ENCODE measurements around the gene CDC42BPB. TPM values are rescaled to one million over a fixed set of nuclear protein-coding genes. Genes with fewer than 3 reads are reported as not detected.

CDC42BPB gene
- total and polyA plus RNA-seq, 2 of the 13 experiments (the other 11 are each of a cell fraction or from before 2014, with no cell fraction given): 19.7 to 32.3 TPM

DNA sequence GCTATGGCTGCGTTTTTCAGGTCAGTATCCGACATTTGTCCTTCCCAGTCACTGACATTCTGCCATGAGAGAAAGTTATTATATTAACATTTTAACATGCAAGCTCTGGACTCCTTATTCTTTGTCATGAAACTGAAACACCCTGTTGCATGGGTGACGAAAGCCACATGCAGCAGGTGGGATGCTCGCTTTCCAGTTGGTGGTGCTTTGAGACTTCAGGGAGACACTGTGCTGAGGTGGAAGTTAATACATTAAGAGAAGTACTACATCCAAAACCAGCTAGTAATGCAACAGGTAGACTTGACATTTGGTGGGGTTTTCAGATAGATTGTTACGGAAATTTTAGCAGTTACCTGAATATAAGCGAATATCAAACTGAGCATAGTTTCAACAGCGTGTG, 167.7 kb downstream of the CDC42BPB start:
- Histone ChIP-seq H3K36me3 (replicated peaks in 1 of 2; ENCODE audit: control insufficient read depth in 1 of 2, insufficient read depth in 2 of 2, low read length in 2 of 2) (peaks cover 5 to 6% of the 10 kb centered on the region in 2 experiments; a peak in 2 of 5 replicates), H3K27me3 (ENCODE audit: control insufficient read depth in 1 of 2, insufficient read depth in 2 of 2, low read length in 2 of 2) (no peaks in the 10 kb centered on the region), H3K27ac (ENCODE audit: extremely low read length, insufficient read depth, low read length) (no peak overlapping the region), H4K20me1 (ENCODE audit: insufficient read depth, low read length) (no peaks in the 10 kb centered on the region), H3K4me1 (ENCODE audit: insufficient read depth, low read length) (no peaks in the 10 kb centered on the region; the same call in 1 of the 2 replicates), H3K4me2 (ENCODE audit: low read depth, low read length) (no peak overlapping the region), H3K79me2 (ENCODE audit: insufficient read depth, low read length) (no peaks in the 10 kb centered on the region), H2AFZ (ENCODE audit: low read length) (no peak overlapping the region), H3K4me3 (replicated peaks in 1 of 3; ENCODE audit: insufficient read depth in 1 of 3, low read depth in 2 of 3, low read length in 3 of 3) (no peak overlapping the region), H3K9me3 (ENCODE audit: low read length) (no peaks in the 10 kb centered on the region), H3K9ac (ENCODE audit: insufficient read depth, low read depth, low read length) (no peak overlapping the region)
- DNase-seq (ENCODE audit: low spot score): no peak
- no peak for ATAC-seq
- ChIA-PET POLR2A (no interaction called here), CTCF (ENCODE audit: low intra/inter-chr PET ratio, low total read pairs) (no interaction called here)
- in situ Hi-C loops (cut with HindIII; ENCODE audit: extremely low pct_ligation_motif_present, low pct_unique_long_range_greater_than_20kb): no loop called here
- 96% methylated on average over 7 of the region's 7 CpGs for WGBS (ENCODE audit: low lambda C conversion rate)
- no peak for FAIRE-seq
- intact Hi-C loops (cut with micrococcal nuclease; ENCODE audit: unreplicated experiment): no loop called here
- BruUV-seq (replicated peaks): no TSS peak
- no peak for TF ChIP-seq ZNF572 (CRISPR knock-in tag; IDR thresholded peaks at IDR 0.05)
- no peak for TF ChIP-seq MBD4 (IDR thresholded peaks at IDR 0.05; ENCODE audit: borderline replicate concordance, low read length)
- no peak for TF ChIP-seq ZNF770 (CRISPR knock-in tag; IDR thresholded peaks at IDR 0.05)
- TF ChIP-seq, protein P1, sequence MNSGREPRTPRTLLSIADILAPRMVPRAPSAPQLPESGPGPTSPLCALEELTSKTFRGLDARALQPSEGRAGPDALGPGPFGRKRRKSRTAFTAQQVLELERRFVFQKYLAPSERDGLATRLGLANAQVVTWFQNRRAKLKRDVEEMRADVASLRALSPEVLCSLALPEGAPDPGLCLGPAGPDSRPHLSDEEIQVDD (CRISPR knock-in tag; IDR thresholded peaks at IDR 0.05; ENCODE audit: borderline replicate concordance): no peak
- no peak for TF ChIP-seq ZNF737 (CRISPR knock-in tag; IDR thresholded peaks at IDR 0.05; ENCODE audit: borderline replicate concordance)
- TF ChIP-seq SIN3B (IDR thresholded peaks at IDR 0.05; ENCODE audit: low read length): no peak
- TF ChIP-seq FOXO4 (CRISPR knock-in tag; conservative IDR thresholded peaks at IDR 0.05): no peak
- no peak for TF ChIP-seq ZNF749 (CRISPR knock-in tag; IDR thresholded peaks at IDR 0.05; ENCODE audit: borderline replicate concordance)
- no peak for TF ChIP-seq ZSCAN21 (CRISPR knock-in tag; IDR thresholded peaks at IDR 0.05; ENCODE audit: borderline replicate concordance)
- TF ChIP-seq ZSCAN31 (CRISPR knock-in tag; IDR thresholded peaks at IDR 0.05; ENCODE audit: low read depth): no peak
- no peak for TF ChIP-seq ZNF326 (CRISPR knock-in tag; IDR thresholded peaks at IDR 0.05; ENCODE audit: borderline replicate concordance)
- TF ChIP-seq ZFYVE20 (CRISPR knock-in tag; IDR thresholded peaks at IDR 0.05; ENCODE audit: borderline replicate concordance, low read depth): no peak
- no peak for TF ChIP-seq IRF2 (CRISPR knock-in tag; IDR thresholded peaks at IDR 0.05)
- TF ChIP-seq, protein P2, sequence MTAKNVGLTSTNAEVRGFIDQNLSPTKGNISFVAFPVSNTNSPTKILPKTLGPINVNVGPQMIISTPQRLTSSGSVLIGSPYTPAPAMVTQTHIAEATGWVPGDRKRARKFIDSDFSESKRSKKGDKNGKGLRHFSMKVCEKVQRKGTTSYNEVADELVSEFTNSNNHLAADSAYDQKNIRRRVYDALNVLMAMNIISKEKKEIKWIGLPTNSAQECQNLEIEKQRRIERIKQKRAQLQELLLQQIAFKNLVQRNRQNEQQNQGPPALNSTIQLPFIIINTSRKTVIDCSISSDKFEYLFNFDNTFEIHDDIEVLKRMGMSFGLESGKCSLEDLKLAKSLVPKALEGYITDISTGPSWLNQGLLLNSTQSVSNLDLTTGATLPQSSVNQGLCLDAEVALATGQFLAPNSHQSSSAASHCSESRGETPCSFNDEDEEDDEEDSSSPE (CRISPR knock-in tag; IDR thresholded peaks at IDR 0.05): no peak
